ENCODE measurements around the gene SIRPB2.

Gene SIRPB2

GRCh38 chr20:1469925-1470571 is 21.2 kb downstream of the SIRPB2 start:
- FAIRE-seq: peak; percentile 100

- no peak for FAIRE-seq
Observed at GRCh38 chr20:1469306-1469905, 21.8 kb downstream of the SIRPB2 start.

GRCh38 chr20:1468117-1468624 is 23.0 kb downstream of the SIRPB2 start:
- no peak for FAIRE-seq

GRCh38 chr20:1467355-1468116 is 23.7 kb downstream of the SIRPB2 start:
- FAIRE-seq: no peak

GRCh38 chr20:1467082-1467354 is 24.2 kb downstream of the SIRPB2 start:
- FAIRE-seq: no peak

GRCh38 chr20:1466211-1467081 is 24.8 kb downstream of the SIRPB2 start, which contains the start of gene NSFL1C:
NSFL1C (minus strand) TSS chr20:1466849; CDS start chr20:1466824, 25 bp downstream.
- FAIRE-seq: no peak

- no peak for FAIRE-seq
Observed at GRCh38 chr20:1465470-1466210, 25.6 kb downstream of the SIRPB2 start.

GRCh38 chr20:1463971-1464570 is 27.1 kb downstream of the SIRPB2 start:
- no peak for FAIRE-seq

GRCh38 chr20:1462834-1463233 is 28.4 kb downstream of the SIRPB2 start:
- no peak for FAIRE-seq

GRCh38 chr20:1462001-1462400 is 29.2 kb downstream of the SIRPB2 start:
- FAIRE-seq: no peak

- no peak for FAIRE-seq
Observed at GRCh38 chr20:1460275-1460674, 30.9 kb downstream of the SIRPB2 start.

GRCh38 chr20:1457992-1458391 is 33.2 kb downstream of the SIRPB2 start:
- FAIRE-seq: no peak

- FAIRE-seq: no peak
Observed at GRCh38 chr20:1456300-1456699, 34.9 kb downstream of the SIRPB2 start.

- FAIRE-seq: no peak
Observed at GRCh38 chr20:1450926-1451491, 40.2 kb downstream of the SIRPB2 start.

GRCh38 chr20:1449370-1449769 is 41.9 kb downstream of the SIRPB2 start:
- no peak for FAIRE-seq

GRCh38 chr20:1448081-1448620 is 43.1 kb downstream of the SIRPB2 start:
- no peak for FAIRE-seq

GRCh38 chr20:1446536-1446935 is 44.7 kb downstream of the SIRPB2 start:
- no peak for FAIRE-seq

- FAIRE-seq: no peak
Observed at GRCh38 chr20:1443085-1443484, 48.1 kb downstream of the SIRPB2 start.

- FAIRE-seq: no peak
Observed at GRCh38 chr20:1442304-1442703, 48.9 kb downstream of the SIRPB2 start.

- no peak for FAIRE-seq
Observed at GRCh38 chr20:1441133-1441532, 50.1 kb downstream of the SIRPB2 start.

GRCh38 chr20:1440024-1440423 is 51.2 kb downstream of the SIRPB2 start:
- no peak for FAIRE-seq
